ENCODE measurements around the gene CCDC80. TPM values are rescaled to one million over a fixed set of nuclear protein-coding genes. Genes with fewer than 3 reads are reported as not detected.

The CCDC80 gene
- 100 to 1,000 TPM in 2 of 6 donors, 10 to 100 TPM in 3, 1 to 10 TPM in 1; 2.1 to 354 (median 20.7) TPM for total RNA-seq

- Histone ChIP-seq H3K4me1 (peaks cover 5 to 31% (median 17%) of the 10 kb centered on the region in 4 donors), H3K4me3 (peak within 1 kb of the TSS in 3 of 4 donors; percentile 17 to 31 (median 25)), H3K27me3 (no peaks in the 10 kb centered on the region), H3K36me3 (no peaks in the 10 kb centered on the region), H3K27ac (peak within 1 kb of the TSS; percentile 13 to 67 (median 24)), H3K9me3 (no peaks in the 10 kb centered on the region)
- 6 to 20% methylated on average over 5 to 6 of the region's 6 CpGs for WGBS, 2 donors
- ATAC-seq (ENCODE audit: low FRiP score in 2 of 2) (peak in 1 of 2 donors; percentile 72), DNase-seq (no peak)
- no peak for TF ChIP-seq CTCF (IDR thresholded peaks at IDR 0.05)
- TF ChIP-seq POLR2AphosphoS5 (IDR thresholded peaks at IDR 0.05): peak in 1 of 2 donors; percentile 73
- peak in 2 of 4 donors; percentile 50 to 53 for TF ChIP-seq POLR2A (IDR thresholded peaks at IDR 0.05)
These were observed at the start of gene CCDC80 for GRCh38 chr3:112640930-112641801. CCDC80 (minus strand) TSS chr3:112641143; CDS start chr3:112639905, 1,238 bp downstream.

GRCh38 chr3:112689989-112690388 lies 49.0 kb upstream of the CCDC80 start:
- Histone ChIP-seq H3K4me1 (no peaks in the 10 kb centered on the region), H3K27me3 (no peaks in the 10 kb centered on the region), H3K9me3 (no peaks in the 10 kb centered on the region), H3K4me3 (no peak overlapping the region), H3K27ac (no peak overlapping the region), H3K36me3 (no peaks in the 10 kb centered on the region)
- WGBS, 2 donors: 84 to 92% methylated on average over 2 of the region's 2 CpGs
- no peak for DNase-seq
- no peak for ATAC-seq (ENCODE audit: low FRiP score in 2 of 2)
- no peak for TF ChIP-seq EP300 (IDR thresholded peaks at IDR 0.05)
- no peak for TF ChIP-seq CTCF (IDR thresholded peaks at IDR 0.05)
- TF ChIP-seq POLR2A (IDR thresholded peaks at IDR 0.05): no peak
- TF ChIP-seq POLR2AphosphoS5 (IDR thresholded peaks at IDR 0.05): no peak

GRCh38 chr3:112689385-112689784 lies 48.4 kb upstream of the CCDC80 start:
- TF ChIP-seq POLR2A (IDR thresholded peaks at IDR 0.05) (no peak), POLR2AphosphoS5 (IDR thresholded peaks at IDR 0.05) (no peak), CTCF (IDR thresholded peaks at IDR 0.05) (no peak), EP300 (IDR thresholded peaks at IDR 0.05) (no peak)
- DNase-seq: no peak
- Histone ChIP-seq H3K4me3 (no peak overlapping the region), H3K27ac (no peak overlapping the region), H3K9me3 (no peaks in the 10 kb centered on the region), H3K36me3 (no peaks in the 10 kb centered on the region), H3K4me1 (no peaks in the 10 kb centered on the region), H3K27me3 (no peaks in the 10 kb centered on the region)
- no peak for ATAC-seq (ENCODE audit: low FRiP score in 2 of 2)
- 54 to 72% methylated on average over 1 of the region's 1 CpG for WGBS, 2 donors

GRCh38 chr3:112688819-112689218 lies 47.9 kb upstream of the CCDC80 start:
- no peak overlapping the region for H3K27ac ChIP-seq
- WGBS, 2 donors: 75 to 79% methylated on average over 2 of the region's 2 CpGs
- no peaks in the 10 kb centered on the region for H3K36me3 ChIP-seq
- H3K27me3 ChIP-seq: no peaks in the 10 kb centered on the region
- no peak overlapping the region for H3K4me3 ChIP-seq
- no peak for ATAC-seq (ENCODE audit: low FRiP score in 2 of 2)
- H3K4me1 ChIP-seq: no peaks in the 10 kb centered on the region
- no peak for DNase-seq
- no peaks in the 10 kb centered on the region for H3K9me3 ChIP-seq
- TF ChIP-seq EP300 (IDR thresholded peaks at IDR 0.05) (no peak), CTCF (IDR thresholded peaks at IDR 0.05) (no peak), POLR2A (IDR thresholded peaks at IDR 0.05) (no peak), POLR2AphosphoS5 (IDR thresholded peaks at IDR 0.05) (no peak)
